GM18502 (cell line): ENCODE measurements around the gene BLOC1S3.
"Not testable (repeated sequence)": the region's sequence is repeated elsewhere in the genome, so short reads cannot be mapped to it uniquely, and the experiment has no call there.

ENCODE experiments used
- ATAC-seq: cut with Tn5 transposase; IDR thresholded peaks from one replicate; pipeline ENCODE4 v1.9.1; 2021; ENCODE audit warnings: mild to moderate bottlenecking; ENCODE audit not compliant: unreplicated experiment, poor library complexity

BLOC1S3 gene

DNA sequence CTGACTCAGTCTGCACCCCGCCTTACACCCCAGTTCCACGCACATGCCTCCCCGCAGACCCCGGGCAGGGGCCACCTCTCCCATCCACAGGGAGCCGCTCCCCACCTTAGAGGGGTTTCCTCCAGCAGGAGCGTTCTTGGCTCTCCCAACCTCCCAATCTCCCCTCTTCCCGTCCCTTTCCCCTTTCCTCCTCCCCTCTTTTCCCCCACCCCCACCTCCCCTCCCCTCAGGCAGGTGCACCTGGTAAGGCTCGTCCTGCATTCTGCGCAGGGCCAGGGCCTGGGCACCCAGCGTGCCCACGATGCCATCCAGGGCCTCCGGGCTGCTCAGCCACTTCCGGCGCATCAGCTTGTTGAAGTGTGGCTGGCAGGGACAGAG lies 39.4 kb downstream of the BLOC1S3 start:
- ATAC-seq = no peak

GRCh38 chr19:45218426-45218825 lies 39.8 kb downstream of the BLOC1S3 start:
- ATAC-seq = no peak

- ATAC-seq = no peak
These were observed 40.5 kb downstream of the BLOC1S3 start for GRCh38 chr19:45218911-45219743.

DNA sequence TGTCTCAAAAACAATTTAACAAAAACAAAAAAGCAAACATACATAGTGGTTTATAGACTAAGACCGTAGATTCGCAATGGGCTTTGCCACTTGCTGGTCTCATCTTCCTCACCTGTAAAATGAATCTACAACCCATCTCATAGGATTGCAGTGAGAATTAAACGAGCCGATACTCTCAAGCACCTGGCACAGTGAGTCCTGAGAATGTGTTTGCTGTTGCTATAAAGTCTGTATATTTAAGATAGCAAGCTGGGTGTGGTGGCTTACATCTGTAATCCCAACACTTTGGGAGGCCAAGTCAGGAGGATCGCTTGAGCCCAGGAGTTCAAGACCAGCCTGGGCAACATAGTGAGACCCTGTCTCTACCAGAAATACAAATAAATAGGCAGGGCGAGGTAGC lies 44.1 kb downstream of the BLOC1S3 start:
- ATAC-seq = no peak

GRCh38 chr19:45223879-45224278 lies 45.3 kb downstream of the BLOC1S3 start:
- ATAC-seq = no peak

DNA sequence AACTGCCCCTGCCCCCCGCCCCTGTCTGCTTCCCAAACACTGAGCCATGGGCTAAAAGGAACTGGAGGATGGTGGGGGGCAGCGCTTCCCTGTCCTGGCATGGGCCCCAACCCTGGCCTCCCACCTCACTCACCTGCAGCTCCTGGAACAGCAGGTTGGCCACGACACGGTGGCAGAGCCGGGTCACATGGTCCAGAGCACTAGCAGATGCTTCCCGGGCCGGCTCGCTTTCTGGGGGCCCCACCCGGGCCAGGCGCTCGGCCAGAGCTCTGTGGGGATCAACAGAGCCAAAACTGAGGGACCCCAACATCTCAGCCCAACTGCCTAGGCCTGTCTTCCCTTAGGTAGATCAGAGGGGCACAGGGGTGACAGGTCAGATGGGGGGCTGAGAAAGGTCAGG lies 46.1 kb downstream of the BLOC1S3 start:
- no peak for ATAC-seq

DNA sequence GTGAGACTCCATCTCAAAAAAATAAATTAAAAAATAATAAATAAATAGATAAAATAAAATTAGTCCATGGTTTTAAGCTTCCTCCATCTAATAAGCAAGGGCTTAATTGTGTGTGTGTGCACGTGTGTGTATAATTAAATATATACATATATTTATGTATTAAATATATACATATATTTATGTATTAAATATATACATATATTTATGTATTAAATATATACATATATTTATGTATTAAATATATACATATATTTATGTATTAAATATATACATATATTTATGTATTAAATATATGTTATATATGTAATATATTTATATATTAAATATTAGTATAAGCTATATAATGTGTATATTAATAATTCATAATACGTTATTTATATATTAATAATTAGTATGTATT lies 50.5 kb downstream of the BLOC1S3 start:
- ATAC-seq = not testable (repeated sequence)
